ENCODE data around the gene DAPK1. TPM values are rescaled to one million over a fixed set of nuclear protein-coding genes. Genes with fewer than 3 reads are reported as not detected.

DAPK1 gene
- total RNA-seq, 4 donors from 2014 or later: 5.4 to 13.4 (median 9.8) TPM

- H3K27ac ChIP-seq: no peak overlapping the region
- TF ChIP-seq EP300 (IDR thresholded peaks at IDR 0.05) (no peak), POLR2AphosphoS5 (IDR thresholded peaks at IDR 0.05) (no peak), POLR2A (IDR thresholded peaks at IDR 0.05) (no peak), CTCF (IDR thresholded peaks at IDR 0.05) (no peak)
- no peaks in the 10 kb centered on the region for H3K27me3 ChIP-seq
- H3K36me3 ChIP-seq: no peaks in the 10 kb centered on the region
- no peak overlapping the region for H3K4me3 ChIP-seq
- DNase-seq (ENCODE audit: low spot score in 2 of 2): no peak
- H3K4me1 ChIP-seq: peaks cover 13% of the 10 kb centered on the region
- 87% methylated on average over 6 of the region's 6 CpGs for WGBS
- H3K9me3 ChIP-seq: no peaks in the 10 kb centered on the region
These were observed 117.5 kb downstream of the DAPK1 start for GRCh38 chr9:87615136-87615535.

- 84% methylated on average over 6 of the region's 6 CpGs for WGBS
- H3K27me3 ChIP-seq: no peaks in the 10 kb centered on the region
- H3K9me3 ChIP-seq: no peaks in the 10 kb centered on the region
- H3K4me1 ChIP-seq: peaks cover 8% of the 10 kb centered on the region
- no peak overlapping the region for H3K27ac ChIP-seq
- H3K36me3 ChIP-seq: no peaks in the 10 kb centered on the region
- TF ChIP-seq POLR2AphosphoS5 (IDR thresholded peaks at IDR 0.05) (no peak), CTCF (IDR thresholded peaks at IDR 0.05) (no peak), POLR2A (IDR thresholded peaks at IDR 0.05) (no peak), EP300 (IDR thresholded peaks at IDR 0.05) (no peak)
- no peak overlapping the region for H3K4me3 ChIP-seq
- DNase-seq (ENCODE audit: low spot score in 2 of 2): no peak
These were observed 118.0 kb downstream of the DAPK1 start for GRCh38 chr9:87615547-87616148.

- Histone ChIP-seq H3K4me3 (no peak overlapping the region), H3K27ac (no peak overlapping the region), H3K4me1 (peaks cover 8% of the 10 kb centered on the region), H3K9me3 (no peaks in the 10 kb centered on the region), H3K36me3 (no peaks in the 10 kb centered on the region), H3K27me3 (no peaks in the 10 kb centered on the region)
- DNase-seq (ENCODE audit: low spot score in 2 of 2): no peak
- 83% methylated on average over 2 of the region's 2 CpGs for WGBS
- TF ChIP-seq CTCF (IDR thresholded peaks at IDR 0.05) (no peak), EP300 (IDR thresholded peaks at IDR 0.05) (no peak), POLR2A (IDR thresholded peaks at IDR 0.05) (no peak), POLR2AphosphoS5 (IDR thresholded peaks at IDR 0.05) (no peak)
These were observed 120.6 kb downstream of the DAPK1 start for GRCh38 chr9:87618226-87618625.

GRCh38 chr9:87618931-87619330 lies 121.3 kb downstream of the DAPK1 start:
- no peak for DNase-seq (ENCODE audit: low spot score in 2 of 2)
- Histone ChIP-seq H3K36me3 (no peaks in the 10 kb centered on the region), H3K4me3 (no peak overlapping the region), H3K27ac (no peak overlapping the region), H3K27me3 (no peaks in the 10 kb centered on the region), H3K4me1 (peaks cover 7% of the 10 kb centered on the region), H3K9me3 (no peaks in the 10 kb centered on the region)
- TF ChIP-seq EP300 (IDR thresholded peaks at IDR 0.05): no peak
- TF ChIP-seq POLR2A (IDR thresholded peaks at IDR 0.05): no peak
- no peak for TF ChIP-seq POLR2AphosphoS5 (IDR thresholded peaks at IDR 0.05)
- no peak for TF ChIP-seq CTCF (IDR thresholded peaks at IDR 0.05)
- WGBS: 85% methylated on average over 3 of the region's 3 CpGs

- TF ChIP-seq CTCF (IDR thresholded peaks at IDR 0.05) (no peak), EP300 (IDR thresholded peaks at IDR 0.05) (no peak), POLR2AphosphoS5 (IDR thresholded peaks at IDR 0.05) (no peak), POLR2A (IDR thresholded peaks at IDR 0.05) (no peak)
- no peak for DNase-seq (ENCODE audit: low spot score in 2 of 2)
- Histone ChIP-seq H3K4me1 (peaks cover 3% of the 10 kb centered on the region), H3K4me3 (no peak overlapping the region), H3K27me3 (no peaks in the 10 kb centered on the region), H3K36me3 (peaks cover 3% of the 10 kb centered on the region), H3K9me3 (no peaks in the 10 kb centered on the region), H3K27ac (no peak overlapping the region)
- WGBS: 87% methylated on average over 8 of the region's 8 CpGs
These were observed 121.7 kb downstream of the DAPK1 start for GRCh38 chr9:87619346-87619745.

All from suprapubic skin (tissue), 4 donors.